Measurements from ENCODE around the gene TMEM176A.

The TMEM176A gene

GRCh38 chr7:150818971-150819370, 18.4 kb downstream of the TMEM176A start:
- H3K27me3 ChIP-seq (ENCODE audit: insufficient read depth, low read length, poor library complexity), result no peaks in the 10 kb centered on the region
- H2BK120ac ChIP-seq (ENCODE audit: low read depth, low read length), result no peak overlapping the region
- no CpG with 5 or more reads among the region's 2 CpGs for WGBS (ENCODE audit: extremely low coverage, insufficient coverage, low lambda C conversion rate)
- H3K4me3 ChIP-seq (ENCODE audit: low read length), result no peak overlapping the region
- no peak overlapping the region for H3K4ac ChIP-seq (ENCODE audit: low read depth, low read length)
- H3K18ac ChIP-seq (ENCODE audit: low read length), result no peak overlapping the region
- H3K56ac ChIP-seq (ENCODE audit: low read length), result no peak overlapping the region
- no peaks in the 10 kb centered on the region for H3K4me1 ChIP-seq (ENCODE audit: control insufficient read depth, low read depth, low read length)
- H3K4me2 ChIP-seq (ENCODE audit: low read length), result no peak overlapping the region
- H3K36me3 ChIP-seq (ENCODE audit: control insufficient read depth, insufficient read depth, low read length), result no peaks in the 10 kb centered on the region
- H4K5ac ChIP-seq (ENCODE audit: low read length), result no peak overlapping the region
- H2BK15ac ChIP-seq (replicated peaks; ENCODE audit: low read depth), result no peak overlapping the region
- no peak for DNase-seq
- no peak overlapping the region for H3K9ac ChIP-seq (ENCODE audit: low read length)
- H3K23ac ChIP-seq (ENCODE audit: low read length), result no peak overlapping the region
- H2BK5ac ChIP-seq (ENCODE audit: low read length), result no peak overlapping the region
- H4K8ac ChIP-seq (ENCODE audit: low read depth, low read length), result no peak overlapping the region
- H2AK5ac ChIP-seq (ENCODE audit: low read length), result no peak overlapping the region
- no peak overlapping the region for H3K27ac ChIP-seq (ENCODE audit: low read depth, low read length)
- no peaks in the 10 kb centered on the region for H3K79me1 ChIP-seq (ENCODE audit: low read length)
- H3K79me2 ChIP-seq (ENCODE audit: control insufficient read depth, insufficient read depth, low read length), result no peaks in the 10 kb centered on the region

- no peak overlapping the region for H3K56ac ChIP-seq (ENCODE audit: low read length)
- H2AK5ac ChIP-seq (ENCODE audit: low read length), result no peak overlapping the region
- H3K4me2 ChIP-seq (ENCODE audit: low read length), result no peak overlapping the region
- H3K27ac ChIP-seq (ENCODE audit: low read depth, low read length), result no peak overlapping the region
- no peak overlapping the region for H3K4me3 ChIP-seq (ENCODE audit: low read length)
- no peak overlapping the region for H2BK120ac ChIP-seq (ENCODE audit: low read depth, low read length)
- no peak overlapping the region for H2BK15ac ChIP-seq (replicated peaks; ENCODE audit: low read depth)
- H3K4me1 ChIP-seq (ENCODE audit: control insufficient read depth, low read depth, low read length), result no peaks in the 10 kb centered on the region
- no peaks in the 10 kb centered on the region for H3K27me3 ChIP-seq (ENCODE audit: insufficient read depth, low read length, poor library complexity)
- no peak overlapping the region for H4K8ac ChIP-seq (ENCODE audit: low read depth, low read length)
- no peak overlapping the region for H3K23ac ChIP-seq (ENCODE audit: low read length)
- no peaks in the 10 kb centered on the region for H3K79me1 ChIP-seq (ENCODE audit: low read length)
- H2BK5ac ChIP-seq (ENCODE audit: low read length), result no peak overlapping the region
- no peak overlapping the region for H4K5ac ChIP-seq (ENCODE audit: low read length)
- H3K79me2 ChIP-seq (ENCODE audit: control insufficient read depth, insufficient read depth, low read length), result no peaks in the 10 kb centered on the region
- WGBS (ENCODE audit: extremely low coverage, insufficient coverage, low lambda C conversion rate), result no CpG with 5 or more reads among the region's 5 CpGs
- no peaks in the 10 kb centered on the region for H3K36me3 ChIP-seq (ENCODE audit: control insufficient read depth, insufficient read depth, low read length)
- H3K18ac ChIP-seq (ENCODE audit: low read length), result no peak overlapping the region
- no peak for DNase-seq
- H3K4ac ChIP-seq (ENCODE audit: low read depth, low read length), result no peak overlapping the region
- no peak overlapping the region for H3K9ac ChIP-seq (ENCODE audit: low read length)
Measured at GRCh38 chr7:150820148-150820547, 19.6 kb downstream of the TMEM176A start.

DNA sequence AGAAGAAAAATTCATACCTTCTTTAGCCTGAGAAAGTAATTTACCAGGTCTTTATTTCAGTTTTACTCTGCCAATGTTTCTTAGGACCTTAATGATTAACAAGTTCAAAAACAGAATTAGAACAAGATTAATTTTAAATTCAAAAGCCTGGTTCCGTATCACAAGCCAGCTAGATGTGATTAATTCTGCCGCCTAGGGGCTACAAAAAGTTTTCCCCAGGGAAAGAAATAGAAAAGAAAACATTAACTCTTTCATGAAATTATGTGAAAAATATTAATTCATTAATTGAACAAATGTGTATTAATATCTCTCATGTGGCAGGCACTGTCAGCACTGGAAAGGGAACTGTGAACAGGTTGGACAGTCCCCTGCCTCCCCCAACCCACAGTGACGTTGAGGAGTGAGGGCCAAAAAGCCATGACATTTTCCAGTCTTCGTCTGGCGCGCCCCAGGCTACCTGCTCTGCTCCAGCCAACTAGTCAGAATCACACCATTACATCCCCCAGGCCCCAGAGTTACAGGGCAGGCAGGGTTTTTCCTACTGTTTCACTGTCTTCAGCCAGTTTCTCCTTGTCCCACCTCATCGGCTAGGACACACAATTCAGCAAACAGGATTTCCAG, 20.1 kb downstream of the TMEM176A start:
- Histone ChIP-seq H3K79me1 (ENCODE audit: low read length) (no peaks in the 10 kb centered on the region), H3K23ac (ENCODE audit: low read length) (no peak overlapping the region), H3K56ac (ENCODE audit: low read length) (no peak overlapping the region), H3K9ac (ENCODE audit: low read length) (no peak overlapping the region), H3K36me3 (ENCODE audit: control insufficient read depth, insufficient read depth, low read length) (no peaks in the 10 kb centered on the region), H4K8ac (ENCODE audit: low read depth, low read length) (no peak overlapping the region), H3K4me3 (ENCODE audit: low read length) (no peak overlapping the region), H3K27me3 (ENCODE audit: insufficient read depth, low read length, poor library complexity) (no peaks in the 10 kb centered on the region), H3K79me2 (ENCODE audit: control insufficient read depth, insufficient read depth, low read length) (no peaks in the 10 kb centered on the region), H2BK5ac (ENCODE audit: low read length) (no peak overlapping the region), H3K4me1 (ENCODE audit: control insufficient read depth, low read depth, low read length) (no peaks in the 10 kb centered on the region), H3K4me2 (ENCODE audit: low read length) (no peak overlapping the region), H3K18ac (ENCODE audit: low read length) (no peak overlapping the region), H2BK120ac (ENCODE audit: low read depth, low read length) (no peak overlapping the region), H2AK5ac (ENCODE audit: low read length) (no peak overlapping the region), H3K4ac (ENCODE audit: low read depth, low read length) (no peak overlapping the region), H2BK15ac (replicated peaks; ENCODE audit: low read depth) (no peak overlapping the region), H4K5ac (ENCODE audit: low read length) (no peak overlapping the region), H3K27ac (ENCODE audit: low read depth, low read length) (no peak overlapping the region)
- no peak for DNase-seq
- no CpG with 5 or more reads among the region's 7 CpGs for WGBS (ENCODE audit: extremely low coverage, insufficient coverage, low lambda C conversion rate)

- Histone ChIP-seq H3K23ac (ENCODE audit: low read length) (no peak overlapping the region), H3K27ac (ENCODE audit: low read depth, low read length) (no peak overlapping the region), H3K18ac (ENCODE audit: low read length) (no peak overlapping the region), H3K4me2 (ENCODE audit: low read length) (no peak overlapping the region), H3K4me1 (ENCODE audit: control insufficient read depth, low read depth, low read length) (no peaks in the 10 kb centered on the region), H3K79me1 (ENCODE audit: low read length) (no peaks in the 10 kb centered on the region), H3K79me2 (ENCODE audit: control insufficient read depth, insufficient read depth, low read length) (no peaks in the 10 kb centered on the region), H3K36me3 (ENCODE audit: control insufficient read depth, insufficient read depth, low read length) (no peaks in the 10 kb centered on the region), H2AK5ac (ENCODE audit: low read length) (no peak overlapping the region), H2BK120ac (ENCODE audit: low read depth, low read length) (no peak overlapping the region), H2BK5ac (ENCODE audit: low read length) (no peak overlapping the region), H4K8ac (ENCODE audit: low read depth, low read length) (no peak overlapping the region), H3K56ac (ENCODE audit: low read length) (no peak overlapping the region), H3K27me3 (ENCODE audit: insufficient read depth, low read length, poor library complexity) (no peaks in the 10 kb centered on the region), H3K4me3 (ENCODE audit: low read length) (no peak overlapping the region), H4K5ac (ENCODE audit: low read length) (no peak overlapping the region), H2BK15ac (replicated peaks; ENCODE audit: low read depth) (no peak overlapping the region), H3K4ac (ENCODE audit: low read depth, low read length) (no peak overlapping the region), H3K9ac (ENCODE audit: low read length) (no peak overlapping the region)
- no CpG with 5 or more reads among the region's 8 CpGs for WGBS (ENCODE audit: extremely low coverage, insufficient coverage, low lambda C conversion rate)
- DNase-seq, result no peak
Measured at GRCh38 chr7:150823043-150823442, 22.5 kb downstream of the TMEM176A start.

GRCh38 chr7:150823484-150824126, 23.0 kb downstream of the TMEM176A start:
- Histone ChIP-seq H3K27me3 (ENCODE audit: insufficient read depth, low read length, poor library complexity) (no peaks in the 10 kb centered on the region), H2BK5ac (ENCODE audit: low read length) (no peak overlapping the region), H3K79me1 (ENCODE audit: low read length) (no peaks in the 10 kb centered on the region), H4K8ac (ENCODE audit: low read depth, low read length) (no peak overlapping the region), H3K4ac (ENCODE audit: low read depth, low read length) (no peak overlapping the region), H3K9ac (ENCODE audit: low read length) (no peak overlapping the region), H2BK120ac (ENCODE audit: low read depth, low read length) (no peak overlapping the region), H3K23ac (ENCODE audit: low read length) (no peak overlapping the region), H3K18ac (ENCODE audit: low read length) (no peak overlapping the region), H3K36me3 (ENCODE audit: control insufficient read depth, insufficient read depth, low read length) (no peaks in the 10 kb centered on the region), H3K4me3 (ENCODE audit: low read length) (no peak overlapping the region), H3K4me1 (ENCODE audit: control insufficient read depth, low read depth, low read length) (no peaks in the 10 kb centered on the region), H2BK15ac (replicated peaks; ENCODE audit: low read depth) (no peak overlapping the region), H3K4me2 (ENCODE audit: low read length) (no peak overlapping the region), H4K5ac (ENCODE audit: low read length) (no peak overlapping the region), H3K56ac (ENCODE audit: low read length) (no peak overlapping the region), H3K27ac (ENCODE audit: low read depth, low read length) (no peak overlapping the region), H2AK5ac (ENCODE audit: low read length) (no peak overlapping the region), H3K79me2 (ENCODE audit: control insufficient read depth, insufficient read depth, low read length) (no peaks in the 10 kb centered on the region)
- no CpG with 5 or more reads among the region's 10 CpGs for WGBS (ENCODE audit: extremely low coverage, insufficient coverage, low lambda C conversion rate)
- peak; percentile 22 for DNase-seq

All from mesendoderm (in vitro differentiated cells).